Psoas muscle (tissue), 8 donors: Measurements from ENCODE around the gene ALK. TPM values are rescaled to one million over a fixed set of nuclear protein-coding genes. Genes with fewer than 3 reads are reported as not detected.

Experiments
- ATAC-seq, 4 donors: fragments of 200-7000 bp; cut with Tn5 transposase; one replicate each; pipeline ENCODE4 v1.9.1; 2020; ENCODE audit warnings: moderate library complexity in 3 of 4, mild to moderate bottlenecking in 2 of 4
- DNase-seq, 2 donors: peaks; one replicate each; pipeline ENCODE4 v3.0.0-alpha.2; 2020
- H3K27ac ChIP-seq: fragments of 200-600 bp; one replicate; pipeline ENCODE4 v1.8.0; 2022
- H3K27me3 ChIP-seq, 3 donors: fragments of 200-600 bp in 1 of 3; one replicate each; pipeline versions ENCODE4 v1.6.1 to v1.8.0; 2013 to 2022; ENCODE audit warnings: low read length in 2 of 3, mild to moderate bottlenecking in 2 of 3, moderate library complexity in 1 of 3; ENCODE audit not compliant: insufficient read depth in 3 of 3
- H3K36me3 ChIP-seq, 2 donors: fragments of 200-600 bp in 1 of 2; one replicate each; pipeline versions ENCODE4 v1.6.1 to v1.8.0; 2013 to 2022; ENCODE audit warnings: low read depth in 1 of 2, mild to moderate bottlenecking in 1 of 2, moderate library complexity in 1 of 2; ENCODE audit not compliant: insufficient read depth in 1 of 2
- H3K4me1 ChIP-seq: fragments of 200-600 bp; one replicate; pipeline ENCODE4 v1.8.0; 2022
- H3K4me3 ChIP-seq: fragments of 200-600 bp; one replicate; pipeline ENCODE4 v1.8.0; 2022; ENCODE audit warnings: mild to moderate bottlenecking
- H3K9me3 ChIP-seq: fragments of 200-600 bp; one replicate; pipeline ENCODE4 v1.8.0; 2022
- WGBS, 3 donors: extraction: QIAGEN DNeasy Blood & Tissue Kit; methylation state at CpG; one replicate each; pipeline versions ENCODE4 v1.1.6 to v1.1.7; 2013; 5-methylcytosine and 5-hydroxymethylcytosine counted together
- intact Hi-C, 2 donors: fragments of 100-400 bp; cut with DNase I; formaldehyde crosslinking; loops; one replicate each; pipeline versions ENCODE4 v1.11.0 to v1.14.2; 2022
- polyA plus RNA-seq, 3 donors: library from polyadenylated mRNA; stranded (reverse); fragments of 200-250 nt; gene quantifications; one replicate each; pipeline ENCODE4 v1.2.3, GENCODE V29; 2013
- total RNA-seq, 4 donors: library from RNA; stranded (reverse); fragmentation: NEBNext Ultra II Directional in 2 of 4; extraction: Animal tissue kit (Norgen Biotek cat#: 25700) in 2 of 4; gene quantifications; one replicate each; pipeline versions ENCODE4 v1.2.1 to v1.2.4, GENCODE V29; 2021 to 2023
- TF ChIP-seq, protein P1 (sequence below): fragments of 200-600 bp; IDR thresholded peaks from one replicate; pipeline ENCODE4 v1.8.0; 2022; ENCODE audit warnings: antibody characterized with exemption
- donor health status: healthy with polysubstance abuse.
- donor health status: DM: no; HTN: no; CAD: no; lungs with moderate emphysema.
- donor health status: Bipolar disorder and iron deficiency.
- donor health status: healthy.
- donor health status: DM: yes; HTN: yes; CAD: no.
- donor health status: DM: no; HTN: no; CAD: no.
- donor health status: DM: no; HTN: no; CAD: no.
- donor health status: DM: yes; HTN: yes; CAD: no.

The ALK gene
- total and polyA plus RNA-seq, 7 donors: 0.03 to 0.32 (median 0.08) TPM; not detected in 2

DNA sequence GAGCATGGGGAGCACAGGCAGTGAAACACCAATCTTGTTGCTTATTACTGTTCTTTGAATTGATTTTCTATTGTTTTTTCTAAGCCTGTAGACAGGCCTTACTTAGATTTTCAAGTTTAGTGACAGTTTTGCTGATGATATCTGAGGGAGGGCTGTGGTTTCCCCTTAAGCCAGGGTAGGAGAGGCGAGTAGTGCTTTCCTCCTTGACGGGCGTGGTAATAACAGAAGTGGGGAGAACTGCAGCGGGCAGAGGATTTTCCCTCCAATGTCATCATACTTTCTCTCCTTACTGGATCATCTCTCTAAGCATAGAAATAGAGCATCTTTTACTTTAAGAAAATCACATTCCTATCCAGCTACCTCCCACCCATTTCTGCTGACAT is 314.4 kb downstream of the ALK start:
- H3K27me3 ChIP-seq: no peaks in the 10 kb centered on the region
- intact Hi-C loops: no loop called here
- H3K4me1 ChIP-seq: no peaks in the 10 kb centered on the region
- no peak overlapping the region for H3K4me3 ChIP-seq
- WGBS, 3 donors: 84 to 95% (median 92%) methylated on average over 4 of the region's 4 CpGs
- TF ChIP-seq, protein P1, sequence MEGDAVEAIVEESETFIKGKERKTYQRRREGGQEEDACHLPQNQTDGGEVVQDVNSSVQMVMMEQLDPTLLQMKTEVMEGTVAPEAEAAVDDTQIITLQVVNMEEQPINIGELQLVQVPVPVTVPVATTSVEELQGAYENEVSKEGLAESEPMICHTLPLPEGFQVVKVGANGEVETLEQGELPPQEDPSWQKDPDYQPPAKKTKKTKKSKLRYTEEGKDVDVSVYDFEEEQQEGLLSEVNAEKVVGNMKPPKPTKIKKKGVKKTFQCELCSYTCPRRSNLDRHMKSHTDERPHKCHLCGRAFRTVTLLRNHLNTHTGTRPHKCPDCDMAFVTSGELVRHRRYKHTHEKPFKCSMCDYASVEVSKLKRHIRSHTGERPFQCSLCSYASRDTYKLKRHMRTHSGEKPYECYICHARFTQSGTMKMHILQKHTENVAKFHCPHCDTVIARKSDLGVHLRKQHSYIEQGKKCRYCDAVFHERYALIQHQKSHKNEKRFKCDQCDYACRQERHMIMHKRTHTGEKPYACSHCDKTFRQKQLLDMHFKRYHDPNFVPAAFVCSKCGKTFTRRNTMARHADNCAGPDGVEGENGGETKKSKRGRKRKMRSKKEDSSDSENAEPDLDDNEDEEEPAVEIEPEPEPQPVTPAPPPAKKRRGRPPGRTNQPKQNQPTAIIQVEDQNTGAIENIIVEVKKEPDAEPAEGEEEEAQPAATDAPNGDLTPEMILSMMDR: no peak
- no peaks in the 10 kb centered on the region for H3K36me3 ChIP-seq
- ATAC-seq (no peak), DNase-seq (no peak)
- H3K9me3 ChIP-seq: no peaks in the 10 kb centered on the region
- no peak overlapping the region for H3K27ac ChIP-seq

DNA sequence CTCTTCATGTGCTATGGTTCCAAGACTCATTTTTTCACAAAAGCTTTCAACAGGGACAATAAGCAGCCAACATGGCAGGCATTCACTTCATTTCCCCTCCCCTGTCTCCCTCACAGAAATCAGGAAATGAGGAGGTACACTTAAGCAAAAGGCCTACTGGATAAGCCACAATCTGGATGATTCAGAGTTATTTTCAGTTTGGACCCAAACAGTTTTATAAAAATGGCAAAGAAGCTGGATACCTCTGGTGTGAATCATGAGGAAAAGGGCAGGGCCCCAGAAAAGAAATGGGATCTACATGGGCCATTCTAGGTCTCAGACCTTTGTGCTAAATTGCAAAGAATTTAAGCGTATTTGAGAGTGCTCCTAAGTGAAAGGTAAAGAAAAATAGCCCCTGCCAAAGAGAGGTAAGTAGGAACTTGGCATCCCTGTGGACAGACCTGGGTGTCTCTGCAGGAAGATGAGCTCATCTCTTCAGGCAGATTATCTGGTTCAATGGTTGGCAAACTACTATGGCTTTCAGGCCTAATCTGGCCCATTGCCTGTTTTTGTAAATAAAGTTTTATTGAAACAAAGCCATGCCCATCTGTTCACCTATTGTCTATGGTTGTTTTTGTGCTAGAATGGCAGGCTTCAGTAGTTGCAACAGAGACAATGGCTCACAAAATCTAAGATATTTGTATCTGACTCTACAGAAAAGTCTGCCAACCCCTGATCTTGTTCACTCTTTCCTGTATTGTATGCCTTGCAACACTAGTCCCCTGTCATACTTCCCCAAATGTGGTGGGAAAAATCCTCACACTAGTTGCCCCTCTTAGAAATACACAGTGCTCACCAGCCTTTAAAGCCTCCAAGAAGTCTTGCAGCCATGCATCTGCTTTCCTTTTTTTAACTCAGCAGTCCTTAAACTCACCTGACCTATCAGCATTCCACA is 315.0 kb downstream of the ALK start:
- Histone ChIP-seq H3K4me3 (no peak overlapping the region), H3K27ac (no peak overlapping the region), H3K4me1 (no peaks in the 10 kb centered on the region), H3K36me3 (no peaks in the 10 kb centered on the region), H3K9me3 (no peaks in the 10 kb centered on the region), H3K27me3 (no peaks in the 10 kb centered on the region)
- 78 to 94% (median 92%) methylated on average over 1 of the region's 1 CpG for WGBS, 3 donors
- no peak for ATAC-seq
- intact Hi-C loops: no loop called here
- no peak for DNase-seq
- TF ChIP-seq, protein P1: no peak

DNA sequence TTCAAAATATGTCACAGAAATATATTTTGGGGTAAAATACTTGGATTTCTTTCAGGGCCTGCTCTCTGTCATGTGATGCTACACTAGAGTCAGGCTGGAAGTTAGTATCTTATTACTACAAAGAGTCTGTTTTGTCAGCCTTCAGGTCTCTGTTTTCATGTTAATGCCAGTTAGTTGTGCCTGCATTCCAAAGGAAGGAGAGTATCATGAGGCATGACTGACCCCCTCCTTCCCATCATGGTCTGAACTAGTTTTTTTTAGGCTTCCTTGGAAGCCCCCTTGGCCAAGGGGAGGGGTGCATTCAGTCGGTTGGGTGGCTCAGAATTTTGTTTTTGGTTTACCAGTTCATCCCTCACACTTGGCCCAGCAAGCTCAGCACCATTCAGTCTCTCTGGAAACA is 318.0 kb downstream of the ALK start:
- H3K36me3 ChIP-seq: no peaks in the 10 kb centered on the region
- no peaks in the 10 kb centered on the region for H3K4me1 ChIP-seq
- no peaks in the 10 kb centered on the region for H3K27me3 ChIP-seq
- intact Hi-C loops: no loop called here
- WGBS, 3 donors: 0 to 20% (median 16%) methylated on average over 1 of the region's 1 CpG
- no peak overlapping the region for H3K4me3 ChIP-seq
- DNase-seq (no peak), ATAC-seq (no peak)
- TF ChIP-seq, protein P1: no peak
- H3K9me3 ChIP-seq: no peaks in the 10 kb centered on the region
- H3K27ac ChIP-seq: no peak overlapping the region

DNA sequence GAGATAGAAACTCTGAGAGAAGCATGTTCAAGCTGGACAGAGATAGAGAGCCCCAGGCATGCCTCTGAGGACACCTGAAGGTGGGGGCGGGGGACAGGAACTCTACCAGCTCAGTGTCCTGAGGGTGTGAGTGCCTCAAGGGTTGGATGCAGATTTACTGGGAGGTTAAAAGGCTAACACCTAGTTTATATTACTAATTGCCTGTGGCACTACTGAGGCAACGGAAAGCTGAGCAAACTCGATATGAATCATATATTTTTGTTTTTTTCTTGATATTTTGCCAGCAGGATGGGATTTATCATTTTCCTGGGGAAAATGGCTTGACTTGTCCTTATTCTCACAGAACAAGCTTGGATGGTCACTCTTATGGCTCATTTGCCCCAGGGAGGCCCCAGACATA is 319.5 kb downstream of the ALK start:
- TF ChIP-seq, protein P1: no peak
- Histone ChIP-seq H3K4me1 (peaks cover 8% of the 10 kb centered on the region), H3K4me3 (no peak overlapping the region), H3K9me3 (no peaks in the 10 kb centered on the region), H3K27ac (no peak overlapping the region), H3K27me3 (no peaks in the 10 kb centered on the region), H3K36me3 (no peaks in the 10 kb centered on the region)
- WGBS, 3 donors: 89 to 90% (median 89%) methylated on average over 3 of the region's 3 CpGs
- intact Hi-C loops: no loop called here
- no peak for DNase-seq
- no peak for ATAC-seq
